Dermis blood vessel endothelial cell (primary cell): ENCODE data around the gene RPL35. TPM values are rescaled to one million over a fixed set of nuclear protein-coding genes. Genes with fewer than 3 reads are reported as not detected.

Experiments used
- DNase-seq: peaks from one replicate; pipeline ENCODE4 v3.0.0; 2010
- total RNA-seq: library from RNA; depleted of rRNA; stranded (reverse); fragments of >200 nt; gene quantifications from 2 replicates; pipeline ENCODE4 v1.2.3, GENCODE V29; 2014

RPL35 gene
- total RNA-seq, result 1,038 and 2,144 TPM in 2 replicates

DNA sequence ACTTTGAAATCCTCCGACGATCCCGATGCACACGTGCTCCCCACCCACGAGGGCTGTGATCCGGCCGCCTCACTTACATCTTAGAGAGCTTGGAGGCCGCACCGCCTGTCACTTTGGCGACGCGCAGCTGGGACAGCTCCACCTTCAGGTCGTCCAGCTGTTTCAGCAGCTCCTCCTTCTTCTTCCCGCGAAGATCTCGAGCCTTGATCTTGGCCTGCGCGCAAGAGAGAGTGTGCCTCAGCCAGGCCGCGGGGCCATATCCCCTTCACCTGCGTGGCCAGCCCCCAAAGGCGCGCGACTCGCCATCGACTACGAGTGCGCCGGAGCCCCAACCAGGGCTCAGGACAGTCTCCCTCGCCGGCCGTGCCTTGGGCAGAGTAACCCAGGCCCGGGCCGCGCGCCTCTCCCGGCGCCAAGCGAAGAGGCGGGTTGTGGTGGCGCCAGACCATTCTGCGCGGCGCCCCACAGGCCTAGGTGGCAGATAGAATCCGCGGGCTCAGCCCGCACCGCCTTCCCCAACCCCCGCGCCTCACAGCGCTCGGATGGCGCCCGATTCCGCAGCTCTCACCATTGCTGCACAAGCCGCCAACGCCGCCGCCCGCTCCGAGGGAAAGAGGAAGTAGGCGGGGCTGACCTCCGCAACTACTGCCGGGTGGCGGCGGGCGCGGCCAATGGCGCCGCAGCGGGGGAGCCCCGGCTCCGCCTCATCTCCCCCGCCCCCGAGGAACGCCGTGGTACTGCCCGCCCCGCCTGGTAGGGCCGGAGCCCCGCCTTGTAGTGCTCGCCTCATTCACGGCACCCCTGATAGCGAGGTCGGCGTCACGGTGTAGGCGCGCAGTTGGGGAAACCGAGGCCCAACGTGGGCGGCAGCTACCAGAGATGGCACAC lies at the start of gene RPL35, which contains the start of gene ARPC5L:
TSS of gene RPL35 (minus strand) at position 616 of the 888 bp plus-strand sequence. CDS start at position 571, 45 bp downstream.
TSS of gene ARPC5L (plus strand) at position 789 of the 888 bp plus-strand sequence. CDS start 7,161 bp downstream, outside the sequence.
- DNase-seq, result peak; percentile 96

DNA sequence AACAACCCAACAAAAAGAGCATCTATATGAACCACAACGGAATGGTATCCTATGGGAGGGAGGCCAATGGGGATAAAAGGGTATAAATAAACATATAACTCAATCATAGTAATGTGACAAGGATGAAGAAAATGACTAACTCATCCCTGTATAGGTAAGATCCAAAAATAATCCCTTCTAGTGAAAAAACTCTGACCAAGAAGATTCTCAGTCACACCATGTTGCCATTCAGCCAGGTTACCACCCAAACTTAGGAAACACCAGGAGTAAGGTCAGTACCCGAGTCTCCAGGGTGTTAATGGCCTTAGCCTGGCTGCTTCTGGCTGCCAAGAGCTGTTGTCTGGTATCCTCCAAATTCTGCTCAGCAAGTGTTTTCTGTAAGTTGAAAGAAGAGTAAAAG lies 46.3 kb upstream of the RPL35 start:
- no peak for DNase-seq

- peak; percentile 36 for DNase-seq
Measured at GRCh38 chr9:124906966-124907365, 45.2 kb upstream of the RPL35 start.

DNA sequence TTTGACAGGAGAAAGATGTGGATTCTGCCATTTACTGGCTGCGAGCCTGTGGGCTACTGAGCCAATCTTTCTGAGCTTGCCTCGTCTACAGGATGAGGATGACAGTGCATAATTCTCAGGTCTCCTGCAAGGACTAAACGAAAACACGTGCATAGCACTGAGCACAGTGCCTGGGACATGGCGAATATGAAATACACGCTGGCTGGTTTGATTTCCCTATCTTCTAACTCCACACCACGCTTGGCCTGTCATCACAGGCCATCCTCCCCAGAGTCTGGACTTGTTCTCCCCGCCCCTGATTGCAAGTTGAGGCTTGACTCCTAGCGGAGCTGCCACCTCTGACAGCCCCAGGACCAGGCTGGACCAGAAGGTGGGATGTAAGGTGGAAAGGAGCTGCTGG lies 38.1 kb upstream of the RPL35 start:
- DNase-seq, result no peak

- no peak for DNase-seq
Measured at GRCh38 chr9:124897570-124898460, 36.1 kb upstream of the RPL35 start.

- peak; percentile 78 for DNase-seq
Measured at GRCh38 chr9:124894741-124895170, 33.0 kb upstream of the RPL35 start.

GRCh38 chr9:124894035-124894740 lies 32.4 kb upstream of the RPL35 start:
- DNase-seq, result no peak

GRCh38 chr9:124890179-124890578 lies 28.4 kb upstream of the RPL35 start:
- no peak for DNase-seq

DNA sequence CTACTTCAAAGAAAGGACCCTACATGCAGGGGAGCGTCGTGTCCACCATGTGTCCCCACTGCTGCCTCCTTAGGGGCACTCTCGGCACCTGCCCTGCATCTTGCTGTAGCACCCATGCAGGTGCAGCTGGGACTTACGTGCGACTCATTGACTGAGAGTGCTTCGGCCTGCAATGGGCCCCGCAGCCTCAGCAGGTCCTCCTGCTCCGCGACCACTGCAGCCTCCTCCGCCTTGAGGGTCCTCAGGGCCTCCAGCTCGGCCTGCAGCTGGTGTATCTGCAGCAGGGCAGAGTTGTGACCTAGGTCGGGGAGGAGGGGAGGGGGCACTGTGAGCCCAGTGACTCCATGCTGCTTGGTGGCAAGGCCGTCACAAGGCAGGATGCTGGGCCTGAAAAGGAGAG lies 27.2 kb upstream of the RPL35 start:
- no peak for DNase-seq

DNA sequence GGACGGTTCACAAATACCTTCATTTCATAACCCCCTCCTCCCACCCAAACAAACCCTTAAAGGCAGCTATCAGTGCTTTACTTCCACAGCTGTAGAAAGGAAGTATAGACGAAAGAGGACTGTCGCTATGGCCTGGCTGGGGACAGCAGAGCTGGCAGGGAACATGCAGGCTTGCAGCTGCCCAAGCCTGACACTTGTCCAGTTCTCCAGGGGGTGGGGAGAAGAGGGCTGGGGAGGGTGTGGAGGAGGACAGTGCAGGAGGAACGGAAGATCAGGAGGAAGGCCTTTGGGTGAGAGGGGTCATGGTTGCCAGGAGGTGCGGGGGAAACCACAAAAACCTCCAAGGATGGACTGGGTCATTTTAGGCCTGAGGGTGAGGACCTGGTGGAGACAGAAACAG lies 26.1 kb upstream of the RPL35 start:
- DNase-seq, result no peak

- no peak for DNase-seq
Measured at GRCh38 chr9:124886866-124887492, 25.2 kb upstream of the RPL35 start.

- DNase-seq, result no peak
Measured at GRCh38 chr9:124886461-124886860, 24.7 kb upstream of the RPL35 start.

GRCh38 chr9:124885551-124885950 lies 23.8 kb upstream of the RPL35 start:
- no peak for DNase-seq

DNA sequence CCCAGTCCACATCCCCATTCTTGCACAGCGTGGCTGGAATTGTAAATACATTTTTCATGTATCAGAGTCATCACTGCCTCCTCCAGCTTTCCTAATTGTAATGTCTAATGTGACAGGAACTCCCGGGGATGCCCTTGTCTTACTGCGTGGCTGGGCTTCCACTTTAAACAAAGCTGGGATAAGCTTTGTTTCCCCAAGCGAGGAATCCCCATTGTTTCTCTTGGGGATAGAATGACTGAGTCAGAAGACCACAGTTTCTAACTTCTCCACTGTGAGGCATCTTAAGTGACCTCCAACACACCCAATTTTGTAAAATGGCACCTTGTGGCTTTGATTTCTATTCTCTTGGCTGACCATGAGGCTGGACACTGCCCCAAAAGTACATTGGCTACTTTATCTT lies 22.6 kb upstream of the RPL35 start:
- peak; percentile 34 for DNase-seq

- no peak for DNase-seq
Measured at GRCh38 chr9:124882231-124882630, 20.5 kb upstream of the RPL35 start.

GRCh38 chr9:124881138-124881743 lies 19.5 kb upstream of the RPL35 start:
- no peak for DNase-seq

DNA sequence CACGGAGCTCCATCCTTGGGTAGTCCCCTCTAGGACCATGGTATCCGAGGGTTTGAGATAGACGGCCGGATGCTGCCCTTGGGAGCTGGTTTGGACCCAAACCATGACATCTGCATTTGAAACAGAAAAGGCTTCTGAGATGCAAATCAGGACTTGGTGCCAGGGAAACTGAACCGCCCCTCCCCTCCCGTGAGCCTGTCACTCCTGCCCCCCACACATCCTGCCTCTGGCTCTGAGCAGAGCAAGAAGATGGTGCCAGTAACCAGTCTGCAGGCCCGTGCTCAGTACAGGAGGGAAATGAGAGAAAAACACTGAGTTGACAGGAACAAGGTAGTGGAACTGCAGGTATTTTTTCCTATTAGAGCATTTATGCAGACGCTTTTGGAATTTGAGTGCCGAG lies 18.7 kb upstream of the RPL35 start:
- DNase-seq, result no peak

DNA sequence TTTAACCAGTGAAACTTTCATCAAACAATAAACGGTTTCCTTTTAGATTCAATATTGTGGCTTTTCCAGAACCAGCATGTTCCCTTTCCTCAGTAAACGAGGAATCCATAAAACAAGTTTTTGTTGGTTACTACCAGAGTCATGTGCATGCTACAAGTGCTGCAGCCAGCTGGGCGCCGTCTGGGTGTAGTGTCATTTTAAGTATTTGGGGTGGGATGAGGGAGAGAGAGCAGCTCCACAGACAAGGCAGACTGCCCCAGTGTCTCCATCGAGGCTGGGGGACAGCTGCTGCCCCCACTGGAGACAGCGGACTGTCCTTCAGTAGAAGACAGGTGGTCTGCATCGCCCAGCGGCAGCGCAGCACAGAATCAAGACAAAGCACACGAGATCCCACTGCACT lies 17.5 kb upstream of the RPL35 start:
- no peak for DNase-seq

- DNase-seq, result no peak
Measured at GRCh38 chr9:124878518-124878917, 16.8 kb upstream of the RPL35 start.

DNA sequence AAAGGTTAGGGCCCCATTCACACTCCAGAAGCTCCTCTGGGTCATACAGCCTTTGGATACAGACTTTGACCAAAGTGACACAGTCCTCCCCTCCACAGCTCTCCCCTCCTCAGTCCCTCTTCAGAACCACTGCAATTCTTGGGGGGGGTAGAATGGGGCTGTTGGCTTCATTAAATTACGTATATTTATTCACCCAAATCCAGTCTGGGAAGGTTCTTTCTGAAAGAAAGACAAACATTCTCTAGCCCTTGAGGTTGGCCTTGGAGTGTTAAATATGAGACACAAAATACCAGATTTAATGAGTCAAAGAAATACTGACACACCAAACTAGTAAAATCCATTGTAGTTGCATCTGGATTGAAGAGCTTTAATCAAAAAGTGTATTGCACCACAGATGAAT lies 16.3 kb upstream of the RPL35 start:
- no peak for DNase-seq

DNA sequence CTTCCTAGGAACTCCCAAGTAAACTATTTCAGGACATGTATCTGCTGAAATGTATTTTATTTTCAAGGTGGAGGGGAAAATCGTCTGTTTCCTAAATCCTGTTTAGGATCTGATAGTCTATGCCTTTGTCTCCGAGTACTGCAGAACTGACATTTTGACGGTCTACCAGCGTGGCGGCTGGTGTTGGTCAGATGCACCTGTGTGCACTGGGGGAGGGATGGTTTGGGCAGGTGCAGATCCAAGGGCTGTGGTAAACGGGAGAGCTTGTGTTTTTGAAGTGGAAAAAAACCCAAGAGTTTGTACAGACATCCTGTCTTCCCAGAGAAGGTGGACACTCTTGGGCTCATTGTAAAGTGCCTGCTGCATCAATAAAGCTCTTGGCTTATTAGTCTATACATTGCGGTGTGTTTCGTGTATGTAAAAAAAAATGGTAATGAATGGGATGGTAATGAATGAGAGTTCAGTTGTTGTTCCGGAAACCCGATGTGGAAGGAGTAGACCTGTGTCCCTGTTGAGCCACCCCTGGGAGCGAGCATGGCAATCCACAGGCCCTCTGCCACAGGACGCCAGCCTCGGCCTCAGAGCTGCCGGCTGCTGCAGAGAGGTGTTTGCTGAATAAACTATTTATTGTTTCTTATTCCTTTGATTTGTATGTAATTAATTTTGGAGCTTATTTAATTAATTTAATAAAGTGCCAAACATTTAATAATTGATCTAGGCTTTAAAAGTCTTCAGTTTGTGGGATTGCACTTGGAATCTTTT lies 15.4 kb upstream of the RPL35 start:
- DNase-seq, result no peak
